Lower leg skin (tissue), 3 donors: ENCODE results near the gene KCNMA1.

ENCODE experiments used
- CTCF ChIP-seq, 3 donors: fragments of 450-650 bp; IDR thresholded peaks; one replicate each; pipeline ENCODE4 v1.5.1; 2016; ENCODE audit warnings: antibody characterized with exemption in 3 of 3, mild to moderate bottlenecking in 3 of 3, moderate library complexity in 2 of 3
- POLR2A ChIP-seq, 2 donors: fragments of 450-650 bp; IDR thresholded peaks; one replicate each; pipeline ENCODE4 v1.6.1; 2016 to 2017; ENCODE audit warnings: antibody characterized with exemption in 2 of 2, mild to moderate bottlenecking in 1 of 2, moderate library complexity in 1 of 2

GRCh38 chr10:76899490-76899889 is 738.1 kb downstream of the KCNMA1 start:
- TF ChIP-seq POLR2A (IDR thresholded peaks at IDR 0.05), result no peak
- no peak for TF ChIP-seq CTCF (IDR thresholded peaks at IDR 0.05)
